Uterus (tissue), 4 donors: ENCODE results near the gene MTCL1. TPM values are rescaled to one million over a fixed set of nuclear protein-coding genes. Genes with fewer than 3 reads are reported as not detected.

Experiments
- DNase-seq, 2 donors: peaks; one replicate each; pipeline ENCODE4 v3.0.0-alpha.2; 2019 to 2020
- H3K27ac ChIP-seq, 2 donors: fragments of 200-600 bp; sonication (generic); 1 replicate in 1 of 2; 2 replicates in 1 of 2; pipeline ENCODE4 v1.5.1; 2016 to 2018
- H3K27me3 ChIP-seq, 2 donors: fragments of 200-600 bp; sonication (generic); one replicate each; pipeline ENCODE4 v1.5.1; 2018 to 2019; ENCODE audit warnings: control low read depth in 1 of 2
- H3K36me3 ChIP-seq, 2 donors: fragments of 200-600 bp; sonication (generic); one replicate each; pipeline ENCODE4 v1.5.1; 2019; ENCODE audit warnings: control low read depth in 1 of 2
- H3K4me1 ChIP-seq, 2 donors: fragments of 200-600 bp; sonication (generic); one replicate each; pipeline ENCODE4 v1.5.1; 2018 to 2019; ENCODE audit warnings: control low read depth in 1 of 2
- H3K4me3 ChIP-seq, 2 donors: fragments of 200-600 bp; sonication (generic); 1 replicate in 1 of 2; 2 replicates in 1 of 2; pipeline ENCODE4 v1.5.1; 2018 to 2019; ENCODE audit warnings: mild to moderate bottlenecking in 1 of 2
- H3K9me3 ChIP-seq, 2 donors: fragments of 200-600 bp; sonication (generic); one replicate each; pipeline ENCODE4 v1.5.1; 2019; ENCODE audit warnings: control low read depth in 1 of 2
- CTCF ChIP-seq, 4 experiments: fragments of 200-600 bp in 2 of 4; fragments of 450-650 bp in 2 of 4; sonication (generic) in 2 of 4; IDR thresholded peaks; one replicate each; pipeline ENCODE4 v1.5.1; 2016 to 2019; ENCODE audit warnings: antibody characterized with exemption in 4 of 4, mild to moderate bottlenecking in 2 of 4, moderate library complexity in 1 of 4
- POLR2A ChIP-seq, 2 donors: fragments of 450-650 bp; IDR thresholded peaks; one replicate each; pipeline ENCODE4 v1.6.1; 2016; ENCODE audit warnings: antibody characterized with exemption in 2 of 2, mild to moderate bottlenecking in 1 of 2, moderate library complexity in 1 of 2
- intact Hi-C: fragments of 100-400 bp; cut with DNase I; formaldehyde crosslinking; loops from one replicate; pipeline ENCODE4 v1.15.1; 2023; ENCODE audit warnings: low total_unique reads
- total RNA-seq, 4 donors: library from RNA; depleted of rRNA in 3 of 4; stranded (reverse); fragments of >200 nt in 3 of 4; gene quantifications; one replicate each; pipeline versions ENCODE4 v1.1.0 to v1.2.4, GENCODE V29; 2014 to 2023
- donor health status: DM: yes; HTN: yes; CAD: no.

The MTCL1 gene
- total RNA-seq, 4 donors from 2014 or later: 8.8 to 25.9 (median 11.0) TPM; not detected in 1

- H3K9me3 ChIP-seq: no peaks in the 10 kb centered on the region
- H3K27ac ChIP-seq: no peak overlapping the region
- H3K27me3 ChIP-seq: no peaks in the 10 kb centered on the region
- intact Hi-C loops: no loop called here
- no peak overlapping the region for H3K4me3 ChIP-seq
- H3K4me1 ChIP-seq: no peaks in the 10 kb centered on the region
- TF ChIP-seq CTCF (IDR thresholded peaks at IDR 0.05): no peak
- no peak for TF ChIP-seq POLR2A (IDR thresholded peaks at IDR 0.05)
- no peak for DNase-seq
- H3K36me3 ChIP-seq: no peaks in the 10 kb centered on the region
These were observed 125.0 kb downstream of the MTCL1 start for GRCh38 chr18:8830067-8831060.

- intact Hi-C loops: no loop called here
- Histone ChIP-seq H3K4me1 (no peaks in the 10 kb centered on the region), H3K4me3 (no peak overlapping the region), H3K36me3 (no peaks in the 10 kb centered on the region), H3K27me3 (no peaks in the 10 kb centered on the region), H3K9me3 (no peaks in the 10 kb centered on the region), H3K27ac (no peak overlapping the region)
- DNase-seq: no peak
- TF ChIP-seq POLR2A (IDR thresholded peaks at IDR 0.05) (no peak), CTCF (IDR thresholded peaks at IDR 0.05) (no peak)
These were observed 125.8 kb downstream of the MTCL1 start for GRCh38 chr18:8831112-8831511.

- H3K4me3 ChIP-seq: no peak overlapping the region
- no peaks in the 10 kb centered on the region for H3K36me3 ChIP-seq
- no peaks in the 10 kb centered on the region for H3K9me3 ChIP-seq
- no peak overlapping the region for H3K27ac ChIP-seq
- intact Hi-C loops: no loop called here
- H3K4me1 ChIP-seq: no peaks in the 10 kb centered on the region
- H3K27me3 ChIP-seq: no peaks in the 10 kb centered on the region
- TF ChIP-seq CTCF (IDR thresholded peaks at IDR 0.05) (no peak), POLR2A (IDR thresholded peaks at IDR 0.05) (no peak)
- DNase-seq: no peak
These were observed 126.2 kb downstream of the MTCL1 start for GRCh38 chr18:8831531-8831930.

- H3K36me3 ChIP-seq: no peaks in the 10 kb centered on the region
- no peak overlapping the region for H3K4me3 ChIP-seq
- no peaks in the 10 kb centered on the region for H3K27me3 ChIP-seq
- DNase-seq: no peak
- no peaks in the 10 kb centered on the region for H3K9me3 ChIP-seq
- no peak overlapping the region for H3K27ac ChIP-seq
- no peak for TF ChIP-seq CTCF (IDR thresholded peaks at IDR 0.05)
- TF ChIP-seq POLR2A (IDR thresholded peaks at IDR 0.05): no peak
- intact Hi-C loops: no loop called here
- H3K4me1 ChIP-seq: no peaks in the 10 kb centered on the region
These were observed 128.1 kb downstream of the MTCL1 start for GRCh38 chr18:8833480-8833879.

GRCh38 chr18:8834881-8835280 is 129.5 kb downstream of the MTCL1 start:
- H3K9me3 ChIP-seq: no peaks in the 10 kb centered on the region
- intact Hi-C loops: no loop called here
- H3K4me3 ChIP-seq: no peak overlapping the region
- H3K36me3 ChIP-seq: no peaks in the 10 kb centered on the region
- DNase-seq: no peak
- no peaks in the 10 kb centered on the region for H3K4me1 ChIP-seq
- no peaks in the 10 kb centered on the region for H3K27me3 ChIP-seq
- no peak overlapping the region for H3K27ac ChIP-seq
- TF ChIP-seq CTCF (IDR thresholded peaks at IDR 0.05) (no peak), POLR2A (IDR thresholded peaks at IDR 0.05) (no peak)
